ENCODE results near the gene SLC4A8.
A peak's percentile ranks its signal among the peaks of the same experiment; 100 is the strongest.

Gene SLC4A8

GRCh38 chr12:51390457-51390856 is 34.2 kb upstream of the SLC4A8 start:
- no peaks in the 10 kb centered on the region for H3K79me2 ChIP-seq (ENCODE audit: control insufficient read depth, low read length)
- H3K27me3 ChIP-seq (ENCODE audit: control insufficient read depth, low read length) = peaks cover 94% of the 10 kb centered on the region
- peak overlapping the region; percentile 74 for H3K4me3 ChIP-seq (ENCODE audit: low read length)
- H3K9me3 ChIP-seq (ENCODE audit: control insufficient read depth, insufficient read depth, low read length) = no peaks in the 10 kb centered on the region
- peaks cover 18% of the 10 kb centered on the region for H4K20me1 ChIP-seq (ENCODE audit: control insufficient read depth, insufficient read depth, low read depth, low read length)
- no peaks in the 10 kb centered on the region for H3F3A ChIP-seq (ENCODE audit: control insufficient read depth, insufficient read depth)
- peaks cover 14% of the 10 kb centered on the region for H3K4me1 ChIP-seq (ENCODE audit: control insufficient read depth, low read length)
- H3K9me2 ChIP-seq (replicated peaks; ENCODE audit: control insufficient read depth, low read length) = no peaks in the 10 kb centered on the region
- TF ChIP-seq EZH2phosphoT487 (IDR thresholded peaks at IDR 0.05; ENCODE audit: borderline replicate concordance, low read length) (no peak), CTCF (IDR thresholded peaks at IDR 0.05; ENCODE audit: low read depth, low read length, poor library complexity, severe bottlenecking) (no peak)
- H3K27ac ChIP-seq (ENCODE audit: low read depth, low read length) = no peak overlapping the region
- no peaks in the 10 kb centered on the region for H3K36me3 ChIP-seq (ENCODE audit: control insufficient read depth, low read length)
- peak overlapping the region; percentile 75 for H3K4me2 ChIP-seq (ENCODE audit: low read length)

GRCh38 chr12:51390891-51391282 is 33.7 kb upstream of the SLC4A8 start:
- Histone ChIP-seq H3K4me1 (ENCODE audit: control insufficient read depth, low read length) (peaks cover 14% of the 10 kb centered on the region), H3K9me2 (replicated peaks; ENCODE audit: control insufficient read depth, low read length) (no peaks in the 10 kb centered on the region), H4K20me1 (ENCODE audit: control insufficient read depth, insufficient read depth, low read depth, low read length) (peaks cover 18% of the 10 kb centered on the region), H3K27me3 (ENCODE audit: control insufficient read depth, low read length) (peaks cover 94% of the 10 kb centered on the region), H3K27ac (ENCODE audit: low read depth, low read length) (no peak overlapping the region), H3K4me2 (ENCODE audit: low read length) (peak overlapping the region; percentile 75), H3K36me3 (ENCODE audit: control insufficient read depth, low read length) (no peaks in the 10 kb centered on the region), H3K4me3 (ENCODE audit: low read length) (peak overlapping the region; percentile 74), H3K79me2 (ENCODE audit: control insufficient read depth, low read length) (no peaks in the 10 kb centered on the region), H3F3A (ENCODE audit: control insufficient read depth, insufficient read depth) (no peaks in the 10 kb centered on the region), H3K9me3 (ENCODE audit: control insufficient read depth, insufficient read depth, low read length) (no peaks in the 10 kb centered on the region)
- TF ChIP-seq EZH2phosphoT487 (IDR thresholded peaks at IDR 0.05; ENCODE audit: borderline replicate concordance, low read length) = 0 out of 2 replicates have a peak, but pooled peaks have one; percentile 1
- peak; percentile 7 for TF ChIP-seq CTCF (IDR thresholded peaks at IDR 0.05; ENCODE audit: low read depth, low read length, poor library complexity, severe bottlenecking)

- H3F3A ChIP-seq (ENCODE audit: control insufficient read depth, insufficient read depth) = no peaks in the 10 kb centered on the region
- H4K20me1 ChIP-seq (ENCODE audit: control insufficient read depth, insufficient read depth, low read depth, low read length) = peaks cover 14% of the 10 kb centered on the region
- H3K9me3 ChIP-seq (ENCODE audit: control insufficient read depth, insufficient read depth, low read length) = no peaks in the 10 kb centered on the region
- no peak for TF ChIP-seq CTCF (IDR thresholded peaks at IDR 0.05; ENCODE audit: low read depth, low read length, poor library complexity, severe bottlenecking)
- TF ChIP-seq EZH2phosphoT487 (IDR thresholded peaks at IDR 0.05; ENCODE audit: borderline replicate concordance, low read length) = peak; percentile 40; the same call in 1 of the 2 replicates
- H3K9me2 ChIP-seq (replicated peaks; ENCODE audit: control insufficient read depth, low read length) = no peaks in the 10 kb centered on the region
- peak within 1 kb of the TSS; percentile 74 for H3K4me3 ChIP-seq (ENCODE audit: low read length)
- peaks cover 14% of the 10 kb centered on the region for H3K4me1 ChIP-seq (ENCODE audit: control insufficient read depth, low read length)
- H3K27ac ChIP-seq (ENCODE audit: low read depth, low read length) = no peak within 1 kb of the TSS
- H3K36me3 ChIP-seq (ENCODE audit: control insufficient read depth, low read length) = no peaks in the 10 kb centered on the region
- peaks cover 91% of the 10 kb centered on the region for H3K27me3 ChIP-seq (ENCODE audit: control insufficient read depth, low read length)
- H3K4me2 ChIP-seq (ENCODE audit: low read length) = peak within 1 kb of the TSS; percentile 75
- no peaks in the 10 kb centered on the region for H3K79me2 ChIP-seq (ENCODE audit: control insufficient read depth, low read length)
These were observed 33.1 kb upstream of the SLC4A8 start, which contains the start of gene GALNT6 for GRCh38 chr12:51391283-51392123. Gene GALNT6 (minus strand): TSS chr12:51391406. CDS start chr12:51379781, 11,625 bp downstream.

Measured in DOHH2 (cell line).